Activated CD8-positive, alpha-beta memory T cell treated with anti-CD3 and anti-CD28 coated beads for 48 hours (primary cell): Measurements from ENCODE around the gene GTF2H4.
"Not testable (repeated sequence)": the region's sequence is repeated elsewhere in the genome, so short reads cannot be mapped to it uniquely, and the experiment has no call there.

Experiments
- DNase-seq, 3 experiments: peaks; one replicate each; pipeline ENCODE4 v3.0.0-alpha.2; 2020; ENCODE audit warnings: low read depth in 2 of 3, low spot score in 2 of 3

Gene GTF2H4

GRCh38 chr6:30907758-30908591 is at the start of gene GTF2H4:
Gene GTF2H4 (plus strand): TSS chr6:30908207.
- peak; percentile 62 to 87 (median 86) for DNase-seq

- DNase-seq, result not testable (repeated sequence)
These were observed 48.3 kb upstream of the GTF2H4 start for GRCh38 chr6:30859726-30860125.

GRCh38 chr6:30861257-30862048 is 46.6 kb upstream of the GTF2H4 start:
- no peak for DNase-seq

- DNase-seq, result no peak
These were observed 45.7 kb upstream of the GTF2H4 start for GRCh38 chr6:30862156-30862875.

GRCh38 chr6:30864325-30864724 is 43.7 kb upstream of the GTF2H4 start:
- DNase-seq, result no peak

- not testable (repeated sequence) for DNase-seq
These were observed 38.7 kb upstream of the GTF2H4 start for GRCh38 chr6:30869241-30869749.

- DNase-seq, result no peak
These were observed 37.5 kb upstream of the GTF2H4 start for GRCh38 chr6:30870546-30870945.

GRCh38 chr6:30871592-30872183 is 36.3 kb upstream of the GTF2H4 start:
- DNase-seq, result no peak

- no peak for DNase-seq
These were observed 34.8 kb upstream of the GTF2H4 start for GRCh38 chr6:30873137-30873640.

GRCh38 chr6:30873795-30874194 is 34.2 kb upstream of the GTF2H4 start:
- DNase-seq, result not testable (repeated sequence)

- DNase-seq, result no peak
These were observed 32.6 kb upstream of the GTF2H4 start for GRCh38 chr6:30875244-30876038.

GRCh38 chr6:30876039-30876730 is 31.8 kb upstream of the GTF2H4 start:
- DNase-seq, result no peak

GRCh38 chr6:30877419-30878262 is 30.4 kb upstream of the GTF2H4 start:
- DNase-seq, result peak; percentile 28 to 55 (median 52)

- DNase-seq, result no peak
These were observed 28.2 kb upstream of the GTF2H4 start for GRCh38 chr6:30879684-30880427.

GRCh38 chr6:30880698-30881252 is 27.2 kb upstream of the GTF2H4 start:
- DNase-seq, result no peak

GRCh38 chr6:30881392-30882203 is 26.4 kb upstream of the GTF2H4 start:
- DNase-seq, result no peak
